Measurements from ENCODE around the gene PDE11A. TPM values are rescaled to one million over a fixed set of nuclear protein-coding genes. Genes with fewer than 3 reads are reported as not detected.

The PDE11A gene
- total RNA-seq, 1 experiment from 2014 or later, result 0.61 TPM

- Histone ChIP-seq H3K4me2 (ENCODE audit: low read length) (no peak overlapping the region), H3K36me3 (ENCODE audit: control insufficient read depth in 1 of 2, insufficient read depth in 2 of 2, low read length in 2 of 2) (no peaks in the 10 kb centered on the region), H3K9me3 (ENCODE audit: control insufficient read depth in 1 of 2, insufficient read depth in 1 of 2, low read depth in 1 of 2, low read length in 2 of 2) (no peaks in the 10 kb centered on the region), H3K4me1 (ENCODE audit: control insufficient read depth in 1 of 2, insufficient read depth in 2 of 2, low read length in 2 of 2) (peaks cover 0 to 8% of the 10 kb centered on the region in 2 experiments; a peak in 2 of 4 replicates), H3K9ac (ENCODE audit: low read length) (no peak overlapping the region), H2AFZ (ENCODE audit: low read depth, low read length, poor library complexity, severe bottlenecking) (no peak overlapping the region), H3K79me2 (ENCODE audit: insufficient read depth, low read length) (no peaks in the 10 kb centered on the region), H4K20me1 (ENCODE audit: insufficient read depth) (no peaks in the 10 kb centered on the region), H3K27ac (ENCODE audit: low read depth, low read length) (no peak overlapping the region), H3K9me2 (ENCODE audit: insufficient read depth) (no peaks in the 10 kb centered on the region; the same call in 1 of the 2 replicates), H3K4me3 (replicated peaks in 1 of 2; ENCODE audit: low read depth in 1 of 2, low read length in 2 of 2) (no peak overlapping the region), H3K27me3 (ENCODE audit: insufficient read depth, low read length) (no peaks in the 10 kb centered on the region)
- intact Hi-C loops (cut with micrococcal nuclease), result loop anchor here (10.0 kb wide), 1 partner anchor 505 kb away; no protein-coding TSS in a partner anchor
- RAD21 ChIA-PET (ENCODE audit: low non-redundant PET in 1 of 2, low total read pairs in 2 of 2, uncharacterized antibody in 2 of 2, unreplicated experiment in 2 of 2), result no interaction called here
- CTCF ChIA-PET, result no interaction called here
- no peak for DNase-seq (ENCODE audit: low read depth, low spot score)
- ATAC-seq, result no peak
- TF ChIP-seq, protein P1, sequence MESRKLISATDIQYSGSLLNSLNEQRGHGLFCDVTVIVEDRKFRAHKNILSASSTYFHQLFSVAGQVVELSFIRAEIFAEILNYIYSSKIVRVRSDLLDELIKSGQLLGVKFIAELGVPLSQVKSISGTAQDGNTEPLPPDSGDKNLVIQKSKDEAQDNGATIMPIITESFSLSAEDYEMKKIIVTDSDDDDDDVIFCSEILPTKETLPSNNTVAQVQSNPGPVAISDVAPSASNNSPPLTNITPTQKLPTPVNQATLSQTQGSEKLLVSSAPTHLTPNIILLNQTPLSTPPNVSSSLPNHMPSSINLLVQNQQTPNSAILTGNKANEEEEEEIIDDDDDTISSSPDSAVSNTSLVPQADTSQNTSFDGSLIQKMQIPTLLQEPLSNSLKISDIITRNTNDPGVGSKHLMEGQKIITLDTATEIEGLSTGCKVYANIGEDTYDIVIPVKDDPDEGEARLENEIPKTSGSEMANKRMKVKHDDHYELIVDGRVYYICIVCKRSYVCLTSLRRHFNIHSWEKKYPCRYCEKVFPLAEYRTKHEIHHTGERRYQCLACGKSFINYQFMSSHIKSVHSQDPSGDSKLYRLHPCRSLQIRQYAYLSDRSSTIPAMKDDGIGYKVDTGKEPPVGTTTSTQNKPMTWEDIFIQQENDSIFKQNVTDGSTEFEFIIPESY (IDR thresholded peaks at IDR 0.05; ENCODE audit: extremely low read depth, insufficient replicate concordance, low read length), result no peak
- TF ChIP-seq FOSL1 (IDR thresholded peaks at IDR 0.05; ENCODE audit: low read depth) (no peak), JUND (IDR thresholded peaks at IDR 0.05) (no peak), ELF1 (IDR thresholded peaks at IDR 0.05; ENCODE audit: borderline replicate concordance, low read depth) (no peak), ZFX (IDR thresholded peaks at IDR 0.05) (no peak), RAD21 (IDR thresholded peaks at IDR 0.05; ENCODE audit: low read depth) (no peak), SIN3A (IDR thresholded peaks at IDR 0.05; ENCODE audit: low read depth) (no peak), MAX (IDR thresholded peaks at IDR 0.05) (no peak), CEBPB (IDR thresholded peaks at IDR 0.05; ENCODE audit: low read depth) (no peak), TCF7L2 (IDR thresholded peaks at IDR 0.05; ENCODE audit: borderline replicate concordance, extremely low read depth, insufficient read depth, insufficient read length) (no peak), SP1 (IDR thresholded peaks at IDR 0.05; ENCODE audit: low read depth) (no peak), YY1 (IDR thresholded peaks at IDR 0.05; ENCODE audit: extremely low read depth, insufficient replicate concordance, low read depth, low read length) (no peak), POLR2AphosphoS5 (IDR thresholded peaks at IDR 0.05; ENCODE audit: low read depth, low read length) (no peak), SRF (IDR thresholded peaks at IDR 0.05; ENCODE audit: low read depth) (no peak)
- TF ChIP-seq, protein P2, sequence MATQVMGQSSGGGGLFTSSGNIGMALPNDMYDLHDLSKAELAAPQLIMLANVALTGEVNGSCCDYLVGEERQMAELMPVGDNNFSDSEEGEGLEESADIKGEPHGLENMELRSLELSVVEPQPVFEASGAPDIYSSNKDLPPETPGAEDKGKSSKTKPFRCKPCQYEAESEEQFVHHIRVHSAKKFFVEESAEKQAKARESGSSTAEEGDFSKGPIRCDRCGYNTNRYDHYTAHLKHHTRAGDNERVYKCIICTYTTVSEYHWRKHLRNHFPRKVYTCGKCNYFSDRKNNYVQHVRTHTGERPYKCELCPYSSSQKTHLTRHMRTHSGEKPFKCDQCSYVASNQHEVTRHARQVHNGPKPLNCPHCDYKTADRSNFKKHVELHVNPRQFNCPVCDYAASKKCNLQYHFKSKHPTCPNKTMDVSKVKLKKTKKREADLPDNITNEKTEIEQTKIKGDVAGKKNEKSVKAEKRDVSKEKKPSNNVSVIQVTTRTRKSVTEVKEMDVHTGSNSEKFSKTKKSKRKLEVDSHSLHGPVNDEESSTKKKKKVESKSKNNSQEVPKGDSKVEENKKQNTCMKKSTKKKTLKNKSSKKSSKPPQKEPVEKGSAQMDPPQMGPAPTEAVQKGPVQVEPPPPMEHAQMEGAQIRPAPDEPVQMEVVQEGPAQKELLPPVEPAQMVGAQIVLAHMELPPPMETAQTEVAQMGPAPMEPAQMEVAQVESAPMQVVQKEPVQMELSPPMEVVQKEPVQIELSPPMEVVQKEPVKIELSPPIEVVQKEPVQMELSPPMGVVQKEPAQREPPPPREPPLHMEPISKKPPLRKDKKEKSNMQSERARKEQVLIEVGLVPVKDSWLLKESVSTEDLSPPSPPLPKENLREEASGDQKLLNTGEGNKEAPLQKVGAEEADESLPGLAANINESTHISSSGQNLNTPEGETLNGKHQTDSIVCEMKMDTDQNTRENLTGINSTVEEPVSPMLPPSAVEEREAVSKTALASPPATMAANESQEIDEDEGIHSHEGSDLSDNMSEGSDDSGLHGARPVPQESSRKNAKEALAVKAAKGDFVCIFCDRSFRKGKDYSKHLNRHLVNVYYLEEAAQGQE (IDR thresholded peaks at IDR 0.05; ENCODE audit: low read depth), result no peak
- TF ChIP-seq, protein P3, sequence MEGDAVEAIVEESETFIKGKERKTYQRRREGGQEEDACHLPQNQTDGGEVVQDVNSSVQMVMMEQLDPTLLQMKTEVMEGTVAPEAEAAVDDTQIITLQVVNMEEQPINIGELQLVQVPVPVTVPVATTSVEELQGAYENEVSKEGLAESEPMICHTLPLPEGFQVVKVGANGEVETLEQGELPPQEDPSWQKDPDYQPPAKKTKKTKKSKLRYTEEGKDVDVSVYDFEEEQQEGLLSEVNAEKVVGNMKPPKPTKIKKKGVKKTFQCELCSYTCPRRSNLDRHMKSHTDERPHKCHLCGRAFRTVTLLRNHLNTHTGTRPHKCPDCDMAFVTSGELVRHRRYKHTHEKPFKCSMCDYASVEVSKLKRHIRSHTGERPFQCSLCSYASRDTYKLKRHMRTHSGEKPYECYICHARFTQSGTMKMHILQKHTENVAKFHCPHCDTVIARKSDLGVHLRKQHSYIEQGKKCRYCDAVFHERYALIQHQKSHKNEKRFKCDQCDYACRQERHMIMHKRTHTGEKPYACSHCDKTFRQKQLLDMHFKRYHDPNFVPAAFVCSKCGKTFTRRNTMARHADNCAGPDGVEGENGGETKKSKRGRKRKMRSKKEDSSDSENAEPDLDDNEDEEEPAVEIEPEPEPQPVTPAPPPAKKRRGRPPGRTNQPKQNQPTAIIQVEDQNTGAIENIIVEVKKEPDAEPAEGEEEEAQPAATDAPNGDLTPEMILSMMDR (IDR thresholded peaks at IDR 0.05 in 2 of 3, conservative IDR thresholded peaks at IDR 0.05 in 1 of 3; ENCODE audit: borderline replicate concordance in 1 of 3, insufficient read depth in 1 of 3, low read depth in 2 of 3, low read length in 2 of 3), result no peak
- POLR2A ChIA-PET, result no interaction called here
- no TSS peak for BruUV-seq (replicated peaks)
Observed at GRCh38 chr2:177909962-177910361, 162.6 kb downstream of the PDE11A start.
